Effector CD8-positive, alpha-beta T cell (primary cell): ENCODE measurements around the gene PDZK1IP1.

Experiments
- DNase-seq: peaks from one replicate; lab custom pipeline; 2025; lab: John Stamatoyannopoulos, UW

Gene PDZK1IP1

GRCh38 chr1:47137198-47137597 lies 52.6 kb downstream of the PDZK1IP1 start, which contains the start of gene CYP4A22:
Gene CYP4A22 (plus strand): TSS chr1:47137441. CDS start chr1:47137486, 45 bp downstream.
- DNase-seq: no peak
